AG10803 (cell line): Measurements from ENCODE around the gene NEK4.
A peak's percentile ranks its signal among the peaks of the same experiment; 100 is the strongest.

Experiments
- DNase-seq: peaks from one replicate; pipeline ENCODE4 v3.0.0; 2010; ENCODE audit warnings: low read depth
- H3K4me3 ChIP-seq: 2 replicates; pipeline ENCODE4 v1.5.1; 2011; ENCODE audit warnings: mild to moderate bottlenecking, low read length, control low read depth
- TF ChIP-seq, protein P1 (sequence below): conservative IDR thresholded peaks from 2 replicates; pipeline ENCODE4 v1.5.1; 2011; ENCODE audit warnings: mild to moderate bottlenecking, low read length, control low read depth, inconsistent platforms

Gene NEK4

DNA sequence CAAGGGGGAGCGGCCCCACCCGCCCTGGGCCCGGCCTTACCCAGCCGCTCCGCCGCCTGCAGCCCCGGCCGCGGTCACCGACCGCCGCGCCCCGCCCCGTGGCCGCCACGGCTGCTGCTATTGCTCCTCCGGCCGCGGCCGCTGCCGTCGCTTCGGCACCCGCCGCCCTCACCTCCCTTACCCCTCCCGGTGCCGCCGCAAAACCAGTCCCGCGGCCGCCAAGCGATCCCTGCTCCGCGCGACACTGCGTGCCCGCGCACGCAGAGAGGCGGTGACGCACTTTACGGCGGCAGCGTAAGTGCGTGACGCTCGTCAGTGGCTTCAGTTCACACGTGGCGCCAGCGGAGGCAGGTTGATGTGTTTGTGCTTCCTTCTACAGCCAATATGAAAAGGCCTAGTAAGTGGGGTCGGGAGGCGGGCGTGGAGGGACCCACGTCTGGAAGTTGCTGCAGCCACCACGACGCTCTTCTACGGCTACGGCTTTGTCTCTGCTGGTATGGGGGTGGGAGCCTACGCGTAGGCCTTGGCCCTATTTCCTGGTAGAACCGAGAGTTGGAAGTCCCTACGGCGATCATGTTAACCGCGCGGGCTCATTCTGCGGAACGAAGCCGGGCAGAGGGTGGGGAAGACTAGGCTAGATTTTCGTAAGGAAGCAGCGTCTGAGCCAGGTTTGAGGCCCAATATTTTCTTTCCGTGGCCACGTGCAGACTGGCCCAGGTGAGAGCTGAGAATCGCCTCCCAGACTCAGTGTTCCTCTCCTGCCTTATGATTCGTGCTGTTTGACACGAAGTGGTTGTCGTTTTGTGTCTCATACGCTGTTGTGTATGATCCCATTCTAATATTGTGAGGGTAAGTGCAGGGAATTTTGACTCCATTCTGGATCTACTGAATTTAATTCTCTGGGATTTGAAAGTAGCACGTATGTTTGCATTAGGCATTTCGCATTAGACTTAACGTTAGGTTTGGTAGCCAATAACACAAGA is 84.7 kb downstream of the NEK4 start, which contains the start of the genes GNL3 and PBRM1:
Gene GNL3 (plus strand): TSS at position 324 of the 983 bp plus-strand sequence. CDS start 61 bp downstream, at position 385.
Gene PBRM1 (minus strand): TSS at position 205 of the 983 bp plus-strand sequence.
- peak within 1 kb of the TSS; percentile 99 for H3K4me3 ChIP-seq
- peak; percentile 96 for DNase-seq
- TF ChIP-seq, protein P1, sequence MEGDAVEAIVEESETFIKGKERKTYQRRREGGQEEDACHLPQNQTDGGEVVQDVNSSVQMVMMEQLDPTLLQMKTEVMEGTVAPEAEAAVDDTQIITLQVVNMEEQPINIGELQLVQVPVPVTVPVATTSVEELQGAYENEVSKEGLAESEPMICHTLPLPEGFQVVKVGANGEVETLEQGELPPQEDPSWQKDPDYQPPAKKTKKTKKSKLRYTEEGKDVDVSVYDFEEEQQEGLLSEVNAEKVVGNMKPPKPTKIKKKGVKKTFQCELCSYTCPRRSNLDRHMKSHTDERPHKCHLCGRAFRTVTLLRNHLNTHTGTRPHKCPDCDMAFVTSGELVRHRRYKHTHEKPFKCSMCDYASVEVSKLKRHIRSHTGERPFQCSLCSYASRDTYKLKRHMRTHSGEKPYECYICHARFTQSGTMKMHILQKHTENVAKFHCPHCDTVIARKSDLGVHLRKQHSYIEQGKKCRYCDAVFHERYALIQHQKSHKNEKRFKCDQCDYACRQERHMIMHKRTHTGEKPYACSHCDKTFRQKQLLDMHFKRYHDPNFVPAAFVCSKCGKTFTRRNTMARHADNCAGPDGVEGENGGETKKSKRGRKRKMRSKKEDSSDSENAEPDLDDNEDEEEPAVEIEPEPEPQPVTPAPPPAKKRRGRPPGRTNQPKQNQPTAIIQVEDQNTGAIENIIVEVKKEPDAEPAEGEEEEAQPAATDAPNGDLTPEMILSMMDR: no peak

DNA sequence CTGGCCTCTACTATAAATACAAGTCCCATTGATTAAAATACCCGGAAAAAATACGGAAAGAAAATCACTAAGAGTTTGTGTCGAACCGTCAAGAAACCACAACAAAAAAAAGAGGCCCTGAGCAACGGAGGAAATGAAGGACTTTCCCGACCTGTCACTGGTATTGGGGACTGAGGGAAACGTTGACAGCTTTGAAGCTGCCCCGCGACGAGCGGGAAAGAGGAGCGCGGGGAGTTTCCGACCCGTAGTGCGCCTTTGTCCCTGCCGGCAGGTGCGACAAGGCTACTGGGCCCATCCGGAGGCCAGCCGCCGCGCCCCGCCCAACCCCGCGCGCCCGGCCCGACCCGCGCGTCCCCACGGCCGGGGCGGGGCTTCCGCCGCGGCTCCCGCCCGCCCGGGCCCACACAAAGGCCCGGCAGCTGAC is 85.4 kb downstream of the NEK4 start:
- DNase-seq: no peak
- TF ChIP-seq, protein P1: no peak
- H3K4me3 ChIP-seq: peak overlapping the region; percentile 99

DNA sequence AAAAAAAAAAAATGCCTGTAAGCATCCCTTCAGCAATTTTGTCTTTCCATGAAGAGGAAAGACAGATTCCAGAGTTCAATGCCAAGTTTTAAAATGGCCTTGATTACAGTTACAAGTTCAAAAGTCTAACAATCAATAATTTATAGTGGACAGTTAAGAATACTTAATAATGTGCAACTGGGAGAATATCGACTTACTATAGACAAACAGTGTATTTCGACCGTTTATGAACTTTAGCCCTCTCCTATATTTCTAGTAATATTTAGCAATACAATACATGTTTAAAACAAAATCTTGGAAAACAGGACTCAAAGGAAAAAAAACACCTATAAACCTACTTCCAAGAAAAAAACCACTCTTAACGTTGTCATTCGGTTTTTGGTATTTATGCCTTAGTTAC is 86.6 kb downstream of the NEK4 start:
- peak overlapping the region; percentile 96 for H3K4me3 ChIP-seq
- TF ChIP-seq, protein P1: no peak
- no peak for DNase-seq

DNA sequence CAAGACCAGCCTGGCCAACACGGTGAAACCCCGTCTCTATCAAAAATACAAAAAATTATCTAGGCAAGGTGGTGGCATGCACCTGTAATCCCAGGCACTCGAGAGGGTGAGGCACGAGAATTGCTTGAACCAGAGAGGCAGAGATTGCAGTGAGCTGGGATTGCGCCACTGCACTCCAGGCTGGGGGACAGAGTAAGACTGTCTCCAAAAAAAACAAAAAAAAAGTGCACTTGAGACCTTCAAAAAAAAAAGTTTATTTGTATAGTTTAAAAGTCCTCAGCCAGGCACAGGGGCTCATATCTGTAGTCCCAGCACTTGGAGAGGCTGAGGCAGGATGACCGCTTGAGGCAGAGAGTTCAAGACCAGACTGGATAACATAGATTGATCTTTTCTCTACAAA is 87.1 kb downstream of the NEK4 start:
- TF ChIP-seq, protein P1: no peak
- no peak for DNase-seq
- H3K4me3 ChIP-seq: no peak overlapping the region

DNA sequence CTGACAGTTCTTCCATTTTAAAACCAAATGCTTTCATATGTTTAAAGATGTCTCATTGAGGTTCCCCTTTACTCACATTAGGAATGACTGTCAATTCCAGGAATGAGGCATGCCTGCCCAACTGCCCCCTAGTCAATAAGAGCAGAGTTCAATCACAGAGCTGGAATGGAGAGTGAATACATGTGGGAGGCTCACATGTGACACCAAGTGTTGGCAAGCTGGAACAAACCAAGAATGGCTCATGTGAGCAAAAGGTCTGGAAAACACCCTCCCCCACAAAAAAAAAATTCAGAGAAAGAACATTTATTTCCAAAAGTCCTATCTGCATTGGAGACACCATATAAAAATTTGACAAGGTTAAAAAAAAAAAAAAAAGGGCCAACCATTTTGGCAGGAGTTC is 88.7 kb downstream of the NEK4 start:
- TF ChIP-seq, protein P1: peak; percentile 41
- peak; percentile 81 for DNase-seq
- no peak overlapping the region for H3K4me3 ChIP-seq

DNA sequence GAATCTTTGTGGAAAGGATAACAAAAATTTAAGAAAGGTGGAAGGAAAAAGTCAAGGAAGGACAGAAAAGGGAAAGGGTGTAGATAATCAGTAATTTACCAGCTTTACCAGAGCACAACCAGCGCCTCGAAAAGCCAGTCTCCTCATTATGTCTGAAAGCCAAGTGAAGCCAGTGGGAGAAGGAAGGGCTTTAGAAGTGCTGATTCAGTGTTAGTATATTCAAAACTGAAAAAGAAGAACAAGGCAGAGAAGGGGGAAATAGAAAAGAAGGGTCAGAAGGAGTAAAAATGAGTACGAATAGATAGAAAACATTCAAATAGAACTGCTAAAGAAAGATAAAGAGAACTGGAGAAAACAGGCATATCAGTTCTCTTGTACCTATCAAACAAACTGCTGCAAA is 89.1 kb downstream of the NEK4 start:
- DNase-seq: no peak
- H3K4me3 ChIP-seq: no peak overlapping the region
- TF ChIP-seq, protein P1: no peak

DNA sequence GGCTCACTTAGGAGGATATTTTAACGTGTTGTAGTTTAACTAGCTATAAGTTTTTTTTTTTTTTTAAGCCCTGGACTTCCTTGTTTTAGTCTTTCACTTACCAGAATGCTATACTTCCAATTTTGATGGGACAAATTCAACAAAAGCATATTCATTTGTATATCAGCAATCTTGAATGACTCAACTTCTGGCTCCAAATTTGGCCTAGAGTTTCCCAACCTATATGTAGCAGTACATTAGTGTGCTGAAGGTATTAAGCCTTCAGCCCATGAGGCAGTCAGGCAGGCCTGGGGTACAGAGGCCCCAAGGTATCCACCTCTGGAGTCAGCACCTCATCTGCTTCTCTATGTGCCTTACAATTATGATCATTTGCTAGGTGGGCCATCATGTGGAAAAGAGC is 90.9 kb downstream of the NEK4 start:
- no peak overlapping the region for H3K4me3 ChIP-seq
- no peak for DNase-seq
- TF ChIP-seq, protein P1: no peak
